ENCODE measurements around the gene CD72. TPM values are rescaled to one million over a fixed set of nuclear protein-coding genes. Genes with fewer than 3 reads are reported as not detected.
"Not testable (repeated sequence)": the region's sequence is repeated elsewhere in the genome, so short reads cannot be mapped to it uniquely, and the experiment has no call there.

The CD72 gene
- total RNA-seq, 1 donor from 2014 or later = 2.0 TPM

- DNase-seq (ENCODE audit: low spot score) = no peak
Observed at GRCh38 chr9:35649431-35650340, 31.5 kb upstream of the CD72 start.

GRCh38 chr9:35646533-35647265, 28.5 kb upstream of the CD72 start:
- DNase-seq (ENCODE audit: low spot score) = peak; percentile 93

GRCh38 chr9:35646153-35646532, 27.9 kb upstream of the CD72 start:
- DNase-seq (ENCODE audit: low spot score) = no peak

- not testable (repeated sequence) for DNase-seq (ENCODE audit: low spot score)
Observed at GRCh38 chr9:35645736-35646135, 27.5 kb upstream of the CD72 start.

GRCh38 chr9:35643046-35643445, 24.8 kb upstream of the CD72 start:
- no peak for DNase-seq (ENCODE audit: low spot score)

GRCh38 chr9:35641478-35641877, 23.3 kb upstream of the CD72 start:
- DNase-seq (ENCODE audit: low spot score) = not testable (repeated sequence)

GRCh38 chr9:35640431-35640830, 22.2 kb upstream of the CD72 start:
- DNase-seq (ENCODE audit: low spot score) = not testable (repeated sequence)

GRCh38 chr9:35639631-35640030, 21.4 kb upstream of the CD72 start:
- DNase-seq (ENCODE audit: low spot score) = no peak

GRCh38 chr9:35639225-35639624, 21.0 kb upstream of the CD72 start:
- not testable (repeated sequence) for DNase-seq (ENCODE audit: low spot score)

GRCh38 chr9:35638751-35639150, 20.5 kb upstream of the CD72 start:
- not testable (repeated sequence) for DNase-seq (ENCODE audit: low spot score)

GRCh38 chr9:35637427-35637955, 19.3 kb upstream of the CD72 start:
- DNase-seq (ENCODE audit: low spot score) = not testable (repeated sequence)

GRCh38 chr9:35636877-35637246, 18.6 kb upstream of the CD72 start:
- DNase-seq (ENCODE audit: low spot score) = not testable (repeated sequence)

- no peak for DNase-seq (ENCODE audit: low spot score)
Observed at GRCh38 chr9:35636135-35636876, 18.1 kb upstream of the CD72 start.

- no peak for DNase-seq (ENCODE audit: low spot score)
Observed at GRCh38 chr9:35635730-35636129, 17.5 kb upstream of the CD72 start.

- DNase-seq (ENCODE audit: low spot score) = no peak
Observed at GRCh38 chr9:35629597-35629996, 11.4 kb upstream of the CD72 start.

- DNase-seq (ENCODE audit: low spot score) = no peak
Observed at GRCh38 chr9:35628389-35628991, 10.3 kb upstream of the CD72 start.

GRCh38 chr9:35627575-35627974, 9.4 kb upstream of the CD72 start:
- DNase-seq (ENCODE audit: low spot score) = no peak

GRCh38 chr9:35619800-35620158, 1.6 kb upstream of the CD72 start:
- no peak for DNase-seq (ENCODE audit: low spot score)

- DNase-seq (ENCODE audit: low spot score) = no peak
Observed at GRCh38 chr9:35618854-35619799, 914 bp upstream of the CD72 start.

- no peak for DNase-seq (ENCODE audit: low spot score)
Observed at GRCh38 chr9:35617548-35617947, 665 bp downstream of the CD72 start.
